HG02981 (cell line): ENCODE results near the gene PSMC5.
"Not testable (repeated sequence)": the region's sequence is repeated elsewhere in the genome, so short reads cannot be mapped to it uniquely, and the experiment has no call there.

Experiments used
- ATAC-seq: cut with Tn5 transposase; IDR thresholded peaks from one replicate; pipeline ENCODE4 v1.9.1; 2021; ENCODE audit warnings: mild to moderate bottlenecking, moderate library complexity; ENCODE audit not compliant: unreplicated experiment

Gene PSMC5

GRCh38 chr17:63838631-63839171 is 11.5 kb downstream of the PSMC5 start:
- no peak for ATAC-seq

DNA sequence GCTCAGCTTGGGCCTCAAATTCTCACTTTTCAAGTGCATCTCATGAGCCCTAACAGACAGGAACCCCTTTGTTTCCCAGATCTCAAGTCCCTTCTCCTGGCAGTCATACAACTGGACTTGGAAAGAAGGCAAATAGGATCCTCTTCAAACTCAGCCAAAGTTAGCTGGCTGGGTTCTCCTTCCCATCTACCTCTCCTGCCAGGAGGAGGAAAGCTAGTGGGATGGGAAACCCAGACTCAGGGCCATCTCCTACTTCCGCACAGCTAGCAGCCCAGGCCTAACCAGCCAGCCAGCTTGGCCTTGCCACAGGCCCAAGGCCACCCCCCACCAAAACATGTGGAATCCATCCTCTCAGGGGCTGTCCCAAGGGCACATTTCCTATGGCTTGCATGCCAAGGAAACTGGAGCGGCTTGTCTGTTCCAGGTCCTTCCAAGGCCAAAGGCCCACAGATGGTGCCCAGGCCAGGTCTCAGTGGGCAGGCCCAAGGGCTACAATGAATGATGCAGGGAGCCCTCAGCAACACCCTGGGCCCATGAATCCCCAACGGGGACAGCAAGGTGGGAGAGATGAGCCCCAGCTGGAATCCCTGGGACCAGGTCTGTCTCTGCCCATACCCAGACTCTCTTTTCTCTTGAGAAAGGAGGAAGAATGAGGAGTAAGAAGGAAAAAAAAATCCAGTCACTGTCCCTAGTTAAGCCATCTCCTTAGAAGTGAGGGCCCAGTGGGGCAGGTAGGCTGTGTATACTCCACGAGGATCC is 13.5 kb downstream of the PSMC5 start:
- ATAC-seq = no peak

DNA sequence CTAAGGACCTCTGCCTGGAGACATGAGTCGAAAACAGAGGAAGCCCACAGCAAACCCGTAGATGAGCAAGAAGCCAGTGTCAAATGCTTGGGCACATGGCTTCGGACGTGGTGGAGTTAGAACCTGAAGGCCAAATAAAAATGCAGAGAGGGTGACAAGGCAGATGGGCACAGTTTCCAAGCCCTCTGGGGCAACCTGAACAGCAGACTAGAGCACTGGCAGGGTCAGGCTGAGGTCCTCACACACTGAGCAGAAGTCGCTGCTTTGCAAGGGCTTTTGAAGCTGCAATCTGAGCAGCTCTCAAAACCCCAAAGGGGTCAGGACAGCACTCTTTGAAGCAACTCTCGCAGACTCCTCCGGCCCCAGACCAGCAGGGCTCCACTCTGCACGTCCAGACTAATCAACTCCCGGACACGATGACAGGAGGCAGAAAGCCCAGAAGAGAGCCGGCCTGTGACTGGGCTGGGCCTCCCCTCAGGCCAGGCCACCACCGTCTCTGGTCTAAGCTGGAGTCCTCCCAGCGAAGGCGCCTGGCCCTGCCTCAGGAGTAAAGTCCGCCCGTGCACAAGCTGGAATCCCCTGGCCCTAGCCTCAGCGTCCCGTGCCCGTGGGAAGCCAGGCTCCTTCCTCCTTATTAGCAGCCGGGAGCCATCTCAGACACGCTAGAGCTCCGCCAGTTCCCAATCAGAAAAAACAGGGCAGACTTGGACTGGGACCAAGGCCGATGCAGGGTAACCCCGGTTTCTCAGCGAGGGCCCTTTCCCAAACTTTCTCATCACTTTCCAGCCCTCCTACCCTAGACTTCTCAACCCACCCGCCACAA is 14.3 kb downstream of the PSMC5 start:
- ATAC-seq = no peak

- ATAC-seq = peak; percentile 27
Observed at GRCh38 chr17:63842173-63842539, 14.9 kb downstream of the PSMC5 start.

DNA sequence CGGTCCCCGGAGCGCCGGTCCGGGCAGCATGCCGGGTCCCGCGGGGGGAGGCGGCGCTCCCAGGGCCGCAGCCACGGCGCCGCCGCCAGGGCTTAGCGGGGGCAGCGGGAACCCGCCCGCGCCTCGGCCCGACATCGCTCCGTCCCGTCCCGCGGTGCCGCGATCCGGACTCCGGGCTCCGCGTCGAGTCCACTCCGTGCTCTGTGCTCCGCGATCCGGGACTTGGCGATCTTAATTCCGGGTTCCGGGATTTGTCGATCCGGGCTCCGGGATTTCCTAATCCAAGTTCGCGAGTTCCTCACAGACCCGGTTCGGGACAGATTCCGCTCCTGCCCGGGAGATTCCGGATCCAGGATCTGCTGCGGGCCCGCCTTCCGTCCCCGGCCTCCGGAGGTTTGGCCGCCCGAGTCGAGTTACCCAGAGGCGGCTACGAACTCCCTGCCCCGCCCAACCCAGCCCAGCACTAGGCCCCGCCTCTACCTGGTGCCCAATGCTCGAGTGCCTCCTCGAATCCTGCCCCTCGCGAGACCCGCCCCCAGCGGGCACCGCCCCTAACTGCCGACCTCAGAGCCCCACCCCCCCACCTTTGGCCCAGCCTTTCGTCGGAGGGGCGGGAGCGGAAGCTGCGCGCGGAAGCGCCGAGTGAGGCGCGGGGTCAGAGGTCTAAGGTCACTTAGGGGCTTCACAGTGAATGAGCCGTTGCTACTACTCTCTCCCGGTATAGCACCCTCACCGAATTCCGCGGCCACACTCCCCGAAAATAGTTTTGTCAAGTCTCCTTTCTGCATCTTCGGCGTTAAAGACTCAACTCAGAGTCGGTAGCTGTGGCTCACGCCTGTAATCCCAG is 15.5 kb downstream of the PSMC5 start, which contains the start of gene SMARCD2:
SMARCD2 (minus strand) TSS at position 146 of the 847 bp plus-strand sequence; CDS start at position 135, 11 bp downstream.
- peak; percentile 75 for ATAC-seq

DNA sequence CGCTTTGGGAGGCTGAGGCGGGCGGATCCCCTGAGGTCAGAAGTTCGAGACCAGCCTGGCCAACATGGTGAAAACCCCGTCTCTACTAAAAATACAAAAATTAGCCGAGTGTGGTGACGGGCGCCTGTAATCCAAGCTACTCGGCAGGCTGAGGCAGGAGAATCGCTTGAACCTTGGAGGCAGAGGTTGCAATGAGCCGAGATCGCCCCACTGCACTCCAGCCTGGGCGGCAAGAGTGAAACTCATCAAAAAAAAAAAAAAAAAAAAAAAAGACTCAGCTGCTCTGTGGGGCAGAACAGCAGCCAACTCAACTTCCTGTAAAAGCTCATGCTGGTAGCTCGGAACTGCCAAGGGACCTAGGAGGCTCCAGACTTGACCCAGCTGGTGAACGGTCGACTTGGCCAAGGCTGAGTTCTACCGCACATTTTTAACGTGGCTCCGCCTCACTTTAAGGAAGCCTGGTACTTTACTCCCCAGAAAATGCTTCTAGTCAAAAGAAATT is 16.2 kb downstream of the PSMC5 start:
- ATAC-seq = not testable (repeated sequence)

- no peak for ATAC-seq
Observed at GRCh38 chr17:63843910-63844677, 16.9 kb downstream of the PSMC5 start.

- ATAC-seq = no peak
Observed at GRCh38 chr17:63845509-63845908, 18.3 kb downstream of the PSMC5 start.

- no peak for ATAC-seq
Observed at GRCh38 chr17:63847525-63848249, 20.5 kb downstream of the PSMC5 start.

- ATAC-seq = peak; percentile 82
Observed at GRCh38 chr17:63848834-63849689, 21.8 kb downstream of the PSMC5 start.

DNA sequence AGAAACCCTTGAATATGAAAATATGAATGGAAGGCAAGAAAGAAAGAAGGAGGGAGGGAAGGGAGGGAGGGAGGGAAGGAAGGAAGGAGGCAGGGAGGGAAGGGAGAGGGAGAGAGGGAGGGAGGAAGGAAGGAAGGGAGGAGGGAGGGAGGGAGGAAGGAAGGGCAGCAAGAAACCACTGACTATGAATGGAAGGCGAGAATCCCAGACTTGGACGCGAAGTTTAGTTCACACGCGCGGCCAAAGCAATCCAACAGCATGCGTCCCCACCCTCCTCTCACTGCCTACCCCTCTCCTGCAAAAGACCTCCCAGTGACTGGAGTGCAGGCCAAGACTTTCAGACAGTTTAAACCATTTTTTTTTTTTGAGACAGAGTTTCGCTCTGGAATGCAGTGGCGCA is 23.2 kb downstream of the PSMC5 start:
- ATAC-seq = no peak

DNA sequence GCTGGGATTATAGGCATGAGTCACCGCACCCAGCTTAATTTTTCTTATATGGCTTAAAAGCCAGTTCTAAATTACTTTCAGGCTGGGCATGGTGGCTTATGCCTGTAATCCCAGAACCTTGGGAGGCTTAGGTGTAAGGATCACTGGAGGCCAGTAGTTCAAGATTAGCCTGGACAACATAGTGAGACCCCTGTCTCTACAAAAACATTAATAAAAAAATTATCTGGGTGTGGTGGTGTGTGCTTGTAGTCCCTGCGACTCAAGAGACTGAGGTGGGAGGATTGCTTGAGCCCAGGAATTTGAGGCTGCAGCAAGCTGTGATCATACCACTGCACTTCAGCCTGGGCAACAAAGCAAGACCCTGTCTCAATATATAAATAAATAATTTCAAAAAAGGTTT is 26.0 kb downstream of the PSMC5 start:
- ATAC-seq = no peak

DNA sequence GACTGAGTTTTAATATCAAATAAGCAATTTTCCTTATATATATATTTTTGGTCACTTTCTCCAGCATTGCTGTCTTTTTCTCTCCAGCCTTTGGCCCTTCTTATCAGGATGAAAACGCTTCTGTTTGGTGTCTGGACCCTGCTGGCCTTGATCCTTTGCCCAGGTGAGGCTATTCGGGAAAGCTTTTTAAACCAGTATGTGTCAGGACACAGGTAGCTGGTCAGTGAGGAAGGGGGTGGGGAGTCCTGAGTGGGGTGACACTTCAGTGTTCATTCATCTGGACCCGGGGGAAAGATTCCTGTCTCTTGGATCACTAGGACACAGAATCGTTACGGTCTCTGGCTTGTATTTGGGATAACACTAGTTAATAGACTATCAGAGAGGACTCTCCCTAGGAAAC is 27.5 kb downstream of the PSMC5 start:
- ATAC-seq = no peak

DNA sequence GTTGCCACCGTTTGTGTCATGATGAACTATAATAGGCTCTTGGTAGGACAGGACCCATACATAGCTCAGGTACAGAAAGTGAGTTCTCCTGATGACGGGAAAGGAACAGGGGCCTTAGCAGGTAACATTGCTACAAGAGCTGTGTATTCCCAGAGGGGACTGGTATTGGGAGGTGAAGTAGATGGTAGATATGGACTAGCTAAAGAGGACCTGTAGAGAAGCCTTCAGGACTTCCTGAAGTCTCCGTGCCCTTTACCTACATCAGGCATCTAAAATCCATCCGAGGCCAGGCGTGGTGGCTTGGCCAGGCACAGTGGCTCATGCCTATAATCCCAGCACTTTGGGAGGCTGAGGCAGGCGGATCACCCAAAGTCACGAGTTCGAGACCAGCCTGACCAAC is 28.0 kb downstream of the PSMC5 start:
- no peak for ATAC-seq

DNA sequence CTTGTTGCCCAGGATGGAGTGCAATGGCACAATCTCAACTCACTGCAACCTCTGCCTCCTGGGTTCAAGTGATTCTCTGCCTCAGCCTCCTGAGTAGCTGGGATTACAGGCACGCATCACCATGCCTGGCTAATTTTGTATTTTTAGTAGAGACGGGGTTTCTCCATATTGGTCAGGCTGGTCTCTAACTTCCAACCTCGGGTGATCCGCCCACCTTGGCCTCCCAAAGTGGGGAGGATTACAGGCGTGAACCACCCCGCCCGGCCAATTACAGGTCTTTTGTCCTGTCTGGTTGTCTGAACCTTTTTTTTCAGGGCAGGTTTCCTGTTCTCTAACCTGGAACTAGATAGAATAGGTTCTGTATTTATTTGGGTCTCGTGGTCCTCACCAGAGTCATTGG is 29.2 kb downstream of the PSMC5 start:
- not testable (repeated sequence) for ATAC-seq

- no peak for ATAC-seq
Observed at GRCh38 chr17:63859257-63859656, 32.0 kb downstream of the PSMC5 start.

DNA sequence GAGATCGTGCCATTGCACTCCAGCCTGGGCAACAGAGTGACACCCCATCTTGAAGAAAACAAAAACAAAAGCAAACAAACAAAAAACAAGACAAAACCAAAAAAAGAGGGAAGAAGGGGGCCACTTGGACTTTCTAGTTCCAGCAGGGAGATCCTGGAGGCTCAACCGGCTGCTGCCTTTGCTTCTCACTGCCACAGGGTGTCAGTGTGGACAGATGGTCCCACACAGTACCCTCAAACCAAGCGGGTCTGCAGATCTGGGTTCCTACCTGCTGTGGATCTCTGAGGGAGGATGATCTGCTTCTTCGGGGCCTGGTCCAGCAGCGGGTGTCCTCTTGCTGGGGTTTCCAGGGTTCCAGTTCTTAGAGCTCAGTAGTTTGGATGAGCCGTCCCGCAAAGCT is 39.4 kb downstream of the PSMC5 start:
- not testable (repeated sequence) for ATAC-seq
